PC-3 (cell line): ENCODE data around the gene FAM24B. TPM values are rescaled to one million over a fixed set of nuclear protein-coding genes. Genes with fewer than 3 reads are reported as not detected.

Experiments used
- ATAC-seq: fragments of 200-7000 bp; cut with Tn5 transposase; 2 replicates; pipeline ENCODE4 v1.9.1; 2020; ENCODE audit warnings: mild to moderate bottlenecking, moderate library complexity
- BruUV-seq: library from RNA; stranded (reverse); fragments of 400-500 nt; replicated peaks from 2 replicates; lab custom pipeline; 2021; lab: Mats Ljungman, UMichigan
- CTCF ChIA-PET: fragments of 300-600 bp; sonication (Branson Sonifier 250); formaldehyde crosslinking; loops from one replicate; lab custom pipeline; 2022; ENCODE audit warnings: antibody characterized with exemption; lab: Charles Lee
- POLR2A ChIA-PET: fragments of 300-600 bp; sonication (Branson Sonifier 250); formaldehyde crosslinking; loops from one replicate; lab custom pipeline; 2022; ENCODE audit warnings: antibody characterized with exemption; ENCODE audit not compliant: unreplicated experiment; lab: Charles Lee
- DNase-seq: peaks from one replicate; pipeline ENCODE4 v3.0.0-alpha.2; 2015
- H2AFZ ChIP-seq: fragments of 300-600 bp; sonication (generic); 2 replicates; pipeline ENCODE4 v1.6.0; 2016; ENCODE audit warnings: antibody characterized with exemption, low read length
- H3F3A ChIP-seq: fragments of 300-600 bp; sonication (generic); one replicate; pipeline ENCODE4 v1.6.0; 2017; ENCODE audit warnings: antibody characterized with exemption, low read length, control low read depth, mild to moderate bottlenecking; ENCODE audit not compliant: unreplicated experiment
- H3K27ac ChIP-seq: fragments of 300-600 bp; sonication (generic); 2 replicates; pipeline ENCODE4 v1.5.1; 2016; ENCODE audit warnings: mild to moderate bottlenecking, low read length
- H3K27me3 ChIP-seq: fragments of 300-600 bp; sonication (generic); 2 replicates; pipeline ENCODE4 v1.6.1; 2016; ENCODE audit warnings: low read length, mixed read lengths
- H3K36me3 ChIP-seq: fragments of 300-600 bp; sonication (generic); 2 replicates; pipeline ENCODE4 v1.6.1; 2016; ENCODE audit warnings: low read depth, mixed run types, low read length, mixed read lengths
- H3K4me1 ChIP-seq: fragments of 300-600 bp; sonication (generic); 2 replicates; pipeline ENCODE4 v1.5.1; 2016; ENCODE audit warnings: low read length; ENCODE audit not compliant: insufficient read depth
- H3K4me2 ChIP-seq: fragments of 300-600 bp; sonication (generic); 2 replicates; pipeline ENCODE4 v1.6.0; 2016; ENCODE audit warnings: low read length
- H3K4me3 ChIP-seq: fragments of 300-600 bp; sonication (generic); 2 replicates; pipeline ENCODE4 v1.5.1; 2016; ENCODE audit warnings: mild to moderate bottlenecking, low read length, mixed read lengths
- H3K79me2 ChIP-seq: fragments of 300-600 bp; sonication (generic); 2 replicates; pipeline ENCODE4 v1.6.1; 2017; ENCODE audit warnings: low read length, mixed read lengths
- H3K9ac ChIP-seq: fragments of 300-600 bp; sonication (generic); 2 replicates; pipeline ENCODE4 v1.6.0; 2016; ENCODE audit warnings: mild to moderate bottlenecking, low read length
- H3K9me2 ChIP-seq: fragments of 300-600 bp; sonication (generic); replicated peaks from 2 replicates; pipeline ENCODE4 v1.6.1; 2016; ENCODE audit warnings: mixed run types, low read length, mixed read lengths
- H3K9me3 ChIP-seq: fragments of 300-600 bp; sonication (generic); 2 replicates; pipeline ENCODE4 v1.6.1; 2016; ENCODE audit warnings: low read length, mixed read lengths
- H4K20me1 ChIP-seq: fragments of 300-600 bp; sonication (generic); 2 replicates; pipeline ENCODE4 v1.6.1; 2016; ENCODE audit warnings: low read length, mixed read lengths
- EZH2 ChIP-seq: fragments of 300-600 bp; sonication (generic); IDR thresholded peaks from one replicate; pipeline ENCODE4 v1.6.1; 2017; ENCODE audit warnings: antibody characterized with exemption, mild to moderate bottlenecking, low read length; ENCODE audit not compliant: unreplicated experiment
- EZH2phosphoT487 ChIP-seq: fragments of 300-600 bp; sonication (generic); IDR thresholded peaks from 2 replicates; pipeline ENCODE4 v1.6.1; 2018; ENCODE audit warnings: mild to moderate bottlenecking, antibody characterized with exemption, low read length, borderline replicate concordance
- intact Hi-C: fragments of 100-400 bp; cut with micrococcal nuclease; formaldehyde crosslinking; loops from 2 replicates; pipeline ENCODE4 v1.9.0; 2023
- total RNA-seq: library from RNA; depleted of rRNA; stranded (reverse); fragments of >200 nt; gene quantifications from 2 replicates; pipeline ENCODE4 v1.2.3, GENCODE V29; 2014
- TF ChIP-seq, protein P1 (sequence below): fragments of 300-600 bp; sonication (generic); conservative IDR thresholded peaks from 2 replicates; pipeline ENCODE4 v1.5.1; 2017; ENCODE audit warnings: antibody characterized with exemption, low read depth, mild to moderate bottlenecking, low read length

FAM24B gene
- total RNA-seq, 1 experiment from 2014 or later, result 5.2 TPM

GRCh38 chr10:122830273-122830964, 49.0 kb downstream of the FAM24B start:
- no peaks in the 10 kb centered on the region for H4K20me1 ChIP-seq
- no peak overlapping the region for H2AFZ ChIP-seq
- CTCF ChIA-PET, result no interaction called here
- ATAC-seq (no peak), DNase-seq (no peak)
- no peak overlapping the region for H3K27ac ChIP-seq
- POLR2A ChIA-PET, result interaction anchor here (0.5 kb wide), 1 partner anchor 10 kb away, joined by 3 read pairs; no protein-coding TSS in a partner anchor
- intact Hi-C loops, result no loop called here
- H3K9me2 ChIP-seq, result no peaks in the 10 kb centered on the region
- no peaks in the 10 kb centered on the region for H3K4me1 ChIP-seq
- no peak overlapping the region for H3K4me2 ChIP-seq
- no peaks in the 10 kb centered on the region for H3K9me3 ChIP-seq
- no peaks in the 10 kb centered on the region for H3F3A ChIP-seq
- no peaks in the 10 kb centered on the region for H3K79me2 ChIP-seq
- BruUV-seq, result no TSS peak
- peaks cover 4% of the 10 kb centered on the region; the same call in 1 of the 2 replicates for H3K36me3 ChIP-seq
- H3K27me3 ChIP-seq, result no peaks in the 10 kb centered on the region
- TF ChIP-seq EZH2phosphoT487 (no peak), EZH2 (no peak)
- TF ChIP-seq, protein P1, sequence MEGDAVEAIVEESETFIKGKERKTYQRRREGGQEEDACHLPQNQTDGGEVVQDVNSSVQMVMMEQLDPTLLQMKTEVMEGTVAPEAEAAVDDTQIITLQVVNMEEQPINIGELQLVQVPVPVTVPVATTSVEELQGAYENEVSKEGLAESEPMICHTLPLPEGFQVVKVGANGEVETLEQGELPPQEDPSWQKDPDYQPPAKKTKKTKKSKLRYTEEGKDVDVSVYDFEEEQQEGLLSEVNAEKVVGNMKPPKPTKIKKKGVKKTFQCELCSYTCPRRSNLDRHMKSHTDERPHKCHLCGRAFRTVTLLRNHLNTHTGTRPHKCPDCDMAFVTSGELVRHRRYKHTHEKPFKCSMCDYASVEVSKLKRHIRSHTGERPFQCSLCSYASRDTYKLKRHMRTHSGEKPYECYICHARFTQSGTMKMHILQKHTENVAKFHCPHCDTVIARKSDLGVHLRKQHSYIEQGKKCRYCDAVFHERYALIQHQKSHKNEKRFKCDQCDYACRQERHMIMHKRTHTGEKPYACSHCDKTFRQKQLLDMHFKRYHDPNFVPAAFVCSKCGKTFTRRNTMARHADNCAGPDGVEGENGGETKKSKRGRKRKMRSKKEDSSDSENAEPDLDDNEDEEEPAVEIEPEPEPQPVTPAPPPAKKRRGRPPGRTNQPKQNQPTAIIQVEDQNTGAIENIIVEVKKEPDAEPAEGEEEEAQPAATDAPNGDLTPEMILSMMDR, result no peak
- no peak overlapping the region for H3K4me3 ChIP-seq
- no peak overlapping the region for H3K9ac ChIP-seq

DNA sequence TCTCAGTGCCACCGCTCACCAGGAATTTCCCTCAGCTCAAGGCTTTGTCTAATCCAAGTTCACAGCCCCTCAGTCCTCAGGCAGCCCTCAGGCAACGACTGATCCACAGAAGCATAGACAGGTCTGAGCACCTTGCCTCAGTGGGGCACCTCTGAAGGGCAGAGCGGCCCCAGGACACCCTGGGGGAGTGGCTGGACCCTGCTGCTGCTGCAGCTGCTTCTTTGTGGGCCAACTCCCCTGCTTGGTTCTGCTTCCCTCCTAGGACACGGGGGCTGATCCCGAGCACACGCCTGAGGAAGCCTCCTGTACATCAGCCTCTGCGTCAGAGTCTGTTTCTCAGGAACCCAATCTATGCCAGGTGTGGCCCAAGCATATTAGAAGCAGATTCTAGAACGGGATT, 49.9 kb downstream of the FAM24B start:
- ChIA-PET CTCF (no interaction called here), POLR2A (interaction anchor here (0.5 kb wide), 1 partner anchor 9 kb away, joined by 3 read pairs; no protein-coding TSS in a partner anchor)
- no peak overlapping the region for H3K27ac ChIP-seq
- intact Hi-C loops, result no loop called here
- H3K9ac ChIP-seq, result no peak overlapping the region
- no peak for ATAC-seq
- H3K36me3 ChIP-seq, result peaks cover 4% of the 10 kb centered on the region; the same call in 1 of the 2 replicates
- H4K20me1 ChIP-seq, result no peaks in the 10 kb centered on the region
- H3K79me2 ChIP-seq, result no peaks in the 10 kb centered on the region
- no peaks in the 10 kb centered on the region for H3K4me1 ChIP-seq
- no peak overlapping the region for H3K4me3 ChIP-seq
- no peaks in the 10 kb centered on the region for H3K9me3 ChIP-seq
- H2AFZ ChIP-seq, result no peak overlapping the region
- BruUV-seq, result no TSS peak
- TF ChIP-seq EZH2 (no peak), EZH2phosphoT487 (no peak)
- TF ChIP-seq, protein P1, result no peak
- no peaks in the 10 kb centered on the region for H3F3A ChIP-seq
- no peaks in the 10 kb centered on the region for H3K27me3 ChIP-seq
- H3K4me2 ChIP-seq, result no peak overlapping the region
- H3K9me2 ChIP-seq, result no peaks in the 10 kb centered on the region
- DNase-seq, result no peak

DNA sequence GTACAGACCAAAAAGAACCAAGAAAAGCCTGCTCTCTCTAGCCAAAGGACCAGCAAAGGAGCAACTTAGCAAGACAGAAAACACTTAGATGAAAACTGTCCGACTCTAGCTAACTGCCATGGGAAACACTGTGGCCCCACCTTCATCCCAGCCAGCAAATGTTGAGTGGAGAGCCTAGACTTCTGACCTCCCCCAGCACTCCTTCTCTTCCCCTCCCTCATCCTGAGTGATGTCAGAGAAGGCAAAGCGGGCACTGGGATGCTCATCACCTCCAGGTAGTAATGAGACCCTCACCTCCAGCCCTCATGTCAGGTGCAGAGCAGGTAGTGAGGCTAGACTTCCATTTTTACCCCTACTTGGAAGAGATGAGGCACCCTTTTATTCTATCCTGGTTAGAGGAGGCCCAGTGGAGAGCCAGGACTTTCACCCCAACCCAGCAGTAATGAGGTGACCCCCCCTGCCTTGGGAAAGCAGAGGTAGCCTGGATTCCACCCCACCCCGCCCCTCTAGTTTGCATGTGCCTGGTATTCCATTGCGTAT, 50.6 kb downstream of the FAM24B start:
- peaks cover 4% of the 10 kb centered on the region; the same call in 1 of the 2 replicates for H3K36me3 ChIP-seq
- ChIA-PET POLR2A (no interaction called here), CTCF (no interaction called here)
- H4K20me1 ChIP-seq, result no peaks in the 10 kb centered on the region
- H3F3A ChIP-seq, result no peaks in the 10 kb centered on the region
- H3K9me2 ChIP-seq, result no peaks in the 10 kb centered on the region
- no TSS peak for BruUV-seq
- H3K79me2 ChIP-seq, result no peaks in the 10 kb centered on the region
- no peak for TF ChIP-seq EZH2phosphoT487
- TF ChIP-seq EZH2, result no peak
- TF ChIP-seq, protein P1, result no peak
- H3K4me2 ChIP-seq, result no peak overlapping the region
- ATAC-seq, result no peak
- H3K27me3 ChIP-seq, result no peaks in the 10 kb centered on the region
- intact Hi-C loops, result no loop called here
- no peak overlapping the region for H3K4me3 ChIP-seq
- no peak overlapping the region for H3K27ac ChIP-seq
- H3K9me3 ChIP-seq, result no peaks in the 10 kb centered on the region
- H3K4me1 ChIP-seq, result no peaks in the 10 kb centered on the region
- no peak for DNase-seq
- H2AFZ ChIP-seq, result no peak overlapping the region
- no peak overlapping the region for H3K9ac ChIP-seq
